BE2C (cell line): ENCODE results near the gene ITGB6.

Source experiments
- DNase-seq: peaks from one replicate; pipeline ENCODE4 v3.0.0-alpha.2; 2020
- H3K27me3 ChIP-seq: fragments of 250-450 bp; sonication (Bioruptor Pico); 2 replicates; pipeline ENCODE4 v1.5.1; 2020; ENCODE audit warnings: mild to moderate bottlenecking
- H3K36me3 ChIP-seq: fragments of 250-450 bp; sonication (Bioruptor Pico); 2 replicates; pipeline ENCODE4 v1.5.1; 2020; ENCODE audit warnings: mild to moderate bottlenecking
- H3K4me1 ChIP-seq: fragments of 250-450 bp; sonication (Bioruptor Pico); 2 replicates; pipeline ENCODE4 v1.5.1; 2020
- H3K4me3 ChIP-seq: 2 replicates; pipeline ENCODE4 v1.5.1; 2011; ENCODE audit warnings: low read depth, low read length
- H3K9me3 ChIP-seq: fragments of 250-450 bp; sonication (Bioruptor Pico); 2 replicates; pipeline ENCODE4 v1.5.1; 2020
- TF ChIP-seq, protein P1 (sequence below): IDR thresholded peaks from 2 replicates; pipeline ENCODE4 v1.5.1; 2012; ENCODE audit warnings: mild to moderate bottlenecking, low read depth, low read length

Gene ITGB6

DNA sequence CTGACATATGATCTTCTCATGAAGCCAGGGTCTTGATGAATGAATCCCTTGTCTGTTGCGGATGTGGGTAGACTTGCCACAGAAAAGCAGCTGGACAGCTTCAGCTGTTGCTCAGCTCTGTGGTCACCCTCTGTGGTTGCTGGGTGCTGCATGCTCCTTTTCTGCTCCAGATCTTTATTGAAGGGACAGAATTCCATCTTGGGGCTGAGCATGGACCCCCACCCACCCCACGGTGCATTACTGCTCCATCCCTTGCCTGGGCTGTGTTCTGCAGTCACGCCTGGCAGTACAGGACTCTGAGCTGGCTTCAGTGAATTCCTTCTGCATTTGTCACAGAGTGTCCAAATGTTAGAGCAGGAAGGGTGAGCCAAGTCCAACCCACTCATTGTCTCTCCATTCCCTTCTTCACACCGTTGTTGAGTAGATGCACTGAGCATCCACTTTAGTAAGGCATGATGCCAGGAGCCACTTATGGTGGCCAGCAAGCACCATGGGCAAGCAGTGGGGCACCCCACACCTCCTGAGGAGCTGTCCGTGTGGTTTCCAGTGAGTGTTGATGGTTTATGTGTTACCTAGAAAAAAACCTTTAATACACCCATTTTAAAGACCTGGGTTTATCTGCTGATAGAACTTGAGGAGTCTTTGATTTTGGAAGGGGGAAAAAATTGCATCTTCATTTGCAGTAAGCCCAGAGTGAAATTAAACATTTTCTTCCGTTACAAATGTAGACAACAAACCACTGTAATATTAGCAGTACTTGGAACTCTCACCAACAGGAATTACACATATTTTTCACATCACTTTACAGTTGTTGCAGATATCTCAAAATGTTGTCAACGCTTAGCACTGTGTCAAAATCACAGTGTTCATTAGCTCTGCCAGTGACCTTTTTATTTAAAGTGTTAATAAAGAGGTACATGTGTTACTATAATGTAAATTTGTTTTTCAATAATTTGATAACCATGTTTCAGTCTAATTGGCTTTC, 14.7 kb upstream of the ITGB6 start:
- H3K4me1 ChIP-seq = no peaks in the 10 kb centered on the region; the same call in 1 of the 2 replicates
- H3K36me3 ChIP-seq = no peaks in the 10 kb centered on the region
- no peak overlapping the region for H3K4me3 ChIP-seq
- TF ChIP-seq, protein P1, sequence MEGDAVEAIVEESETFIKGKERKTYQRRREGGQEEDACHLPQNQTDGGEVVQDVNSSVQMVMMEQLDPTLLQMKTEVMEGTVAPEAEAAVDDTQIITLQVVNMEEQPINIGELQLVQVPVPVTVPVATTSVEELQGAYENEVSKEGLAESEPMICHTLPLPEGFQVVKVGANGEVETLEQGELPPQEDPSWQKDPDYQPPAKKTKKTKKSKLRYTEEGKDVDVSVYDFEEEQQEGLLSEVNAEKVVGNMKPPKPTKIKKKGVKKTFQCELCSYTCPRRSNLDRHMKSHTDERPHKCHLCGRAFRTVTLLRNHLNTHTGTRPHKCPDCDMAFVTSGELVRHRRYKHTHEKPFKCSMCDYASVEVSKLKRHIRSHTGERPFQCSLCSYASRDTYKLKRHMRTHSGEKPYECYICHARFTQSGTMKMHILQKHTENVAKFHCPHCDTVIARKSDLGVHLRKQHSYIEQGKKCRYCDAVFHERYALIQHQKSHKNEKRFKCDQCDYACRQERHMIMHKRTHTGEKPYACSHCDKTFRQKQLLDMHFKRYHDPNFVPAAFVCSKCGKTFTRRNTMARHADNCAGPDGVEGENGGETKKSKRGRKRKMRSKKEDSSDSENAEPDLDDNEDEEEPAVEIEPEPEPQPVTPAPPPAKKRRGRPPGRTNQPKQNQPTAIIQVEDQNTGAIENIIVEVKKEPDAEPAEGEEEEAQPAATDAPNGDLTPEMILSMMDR = no peak
- no peak for DNase-seq
- H3K27me3 ChIP-seq = no peaks in the 10 kb centered on the region
- H3K9me3 ChIP-seq = no peaks in the 10 kb centered on the region

DNA sequence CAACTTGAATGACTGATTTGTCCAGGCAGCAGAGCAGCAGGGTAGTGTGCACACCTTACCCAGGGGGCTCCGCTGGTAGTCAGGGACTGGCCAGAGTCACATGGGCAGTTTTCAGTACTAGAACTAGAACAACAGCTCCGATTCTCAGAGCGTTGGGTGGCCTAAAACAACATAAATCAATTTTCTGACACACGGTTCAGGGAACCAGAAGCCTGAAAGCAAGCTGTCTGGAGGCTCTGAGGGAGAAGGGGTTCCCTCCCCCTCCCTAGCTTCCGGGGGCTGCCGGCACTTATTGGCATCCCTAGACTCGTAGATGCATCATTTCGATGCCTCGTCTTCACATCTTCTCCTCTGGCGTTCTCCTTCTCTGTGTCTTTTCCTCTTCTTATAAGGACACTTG, 13.4 kb upstream of the ITGB6 start:
- Histone ChIP-seq H3K4me1 (no peaks in the 10 kb centered on the region; the same call in 1 of the 2 replicates), H3K4me3 (no peak overlapping the region), H3K36me3 (no peaks in the 10 kb centered on the region), H3K9me3 (no peaks in the 10 kb centered on the region), H3K27me3 (no peaks in the 10 kb centered on the region)
- TF ChIP-seq, protein P1 = no peak
- DNase-seq = no peak

DNA sequence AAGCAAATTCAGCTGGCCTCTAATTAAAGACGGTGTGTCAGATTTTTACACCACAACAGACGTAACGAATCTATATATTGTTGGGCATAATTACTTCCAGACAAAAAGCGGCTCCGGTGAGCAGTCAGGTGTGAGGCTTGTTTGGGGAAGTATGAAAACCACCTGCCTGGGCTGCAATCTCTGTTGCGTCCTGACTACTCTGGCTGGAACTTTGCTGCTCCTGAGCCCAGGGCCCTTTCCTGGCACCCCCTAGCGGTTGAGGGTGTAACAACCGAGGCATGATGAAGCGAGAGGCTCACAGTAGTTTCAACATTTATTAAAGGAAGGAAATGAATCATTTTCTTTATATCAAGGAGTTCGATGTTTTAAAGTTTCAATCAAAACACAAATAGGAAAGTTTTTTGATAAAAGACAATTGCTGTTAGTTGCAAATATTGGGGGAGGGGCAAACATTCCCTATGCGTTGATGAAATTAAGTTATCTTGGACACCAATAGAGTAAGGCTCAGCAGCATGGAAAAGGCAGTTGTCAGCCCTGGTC, 10.6 kb upstream of the ITGB6 start:
- TF ChIP-seq, protein P1 = peak; percentile 85
- H3K4me1 ChIP-seq = no peaks in the 10 kb centered on the region; the same call in 1 of the 2 replicates
- H3K4me3 ChIP-seq = no peak overlapping the region
- H3K36me3 ChIP-seq = no peaks in the 10 kb centered on the region
- peak; percentile 72 for DNase-seq
- no peaks in the 10 kb centered on the region for H3K27me3 ChIP-seq
- no peaks in the 10 kb centered on the region for H3K9me3 ChIP-seq

DNA sequence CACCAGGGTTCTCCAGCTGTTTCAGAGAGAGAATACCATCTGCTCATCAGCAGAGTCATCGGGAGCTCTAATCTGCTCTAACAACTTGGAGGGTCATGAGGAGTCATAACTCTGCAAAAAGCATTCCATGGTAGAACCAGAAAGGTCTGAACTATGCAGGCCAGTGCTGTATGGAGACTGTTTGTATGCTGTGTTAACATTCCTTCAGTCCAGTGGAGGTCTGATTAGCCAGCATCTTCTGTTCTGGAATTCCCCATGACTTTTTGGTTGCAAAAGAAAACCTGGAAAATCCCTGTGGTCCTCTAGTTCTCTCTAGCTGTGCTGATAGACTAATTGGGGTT, 9.4 kb upstream of the ITGB6 start:
- Histone ChIP-seq H3K27me3 (no peaks in the 10 kb centered on the region), H3K36me3 (no peaks in the 10 kb centered on the region), H3K4me1 (peaks cover 5% of the 10 kb centered on the region), H3K9me3 (no peaks in the 10 kb centered on the region), H3K4me3 (no peak overlapping the region)
- no peak for DNase-seq
- TF ChIP-seq, protein P1 = no peak

DNA sequence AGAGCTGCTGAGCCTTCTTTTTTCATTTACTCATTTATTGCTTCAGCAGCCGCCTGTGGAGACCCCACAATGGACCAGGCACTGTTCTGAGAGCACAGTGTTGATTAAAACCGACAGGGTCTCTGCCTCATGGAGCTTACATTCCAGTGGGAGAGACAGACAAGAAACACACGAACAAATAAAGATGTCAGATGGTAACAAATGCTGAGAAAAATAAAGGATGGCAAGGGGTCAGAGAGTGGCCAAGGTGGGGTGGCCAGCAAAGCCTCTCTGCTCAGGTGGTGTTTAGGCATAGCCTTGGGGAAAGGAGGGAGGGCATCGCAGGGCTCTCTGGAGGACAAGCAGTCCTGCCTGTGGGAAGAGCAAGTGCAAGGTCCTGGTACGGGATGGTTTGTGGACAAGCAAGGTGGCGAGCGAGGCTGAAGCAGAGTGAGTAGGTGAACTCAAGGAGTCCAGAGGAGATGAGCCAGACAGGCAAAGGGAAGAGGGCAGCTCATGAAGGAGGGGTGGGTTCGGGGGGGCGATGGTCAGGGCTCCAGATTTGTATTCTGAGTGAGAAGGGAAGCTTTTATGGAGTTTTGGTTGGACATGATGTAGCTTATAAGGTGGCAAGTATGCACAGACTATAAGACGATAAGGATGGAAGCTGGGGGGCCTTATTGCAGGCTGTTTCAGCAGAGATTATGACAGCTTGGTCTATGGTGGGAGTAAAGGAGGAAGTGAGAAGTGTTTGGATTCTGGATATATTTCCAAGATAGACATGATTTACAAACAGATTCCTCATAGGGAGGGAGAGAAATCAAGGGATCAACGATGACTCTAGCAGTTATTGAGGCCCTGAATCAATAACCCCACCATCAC, 8.8 kb upstream of the ITGB6 start:
- no peak for DNase-seq
- Histone ChIP-seq H3K27me3 (no peaks in the 10 kb centered on the region), H3K4me3 (no peak overlapping the region), H3K36me3 (no peaks in the 10 kb centered on the region), H3K9me3 (no peaks in the 10 kb centered on the region), H3K4me1 (peaks cover 5% of the 10 kb centered on the region)
- TF ChIP-seq, protein P1 = no peak
